Natural killer cell (primary cell): ENCODE data around the gene ETNK2. TPM values are rescaled to one million over a fixed set of nuclear protein-coding genes. Genes with fewer than 3 reads are reported as not detected.

Experiments used
- ATAC-seq, 3 donors: fragments of 150-1000 bp in 2 of 3; fragments of 200-7000 bp in 1 of 3; cut with Tn5 transposase; 1 replicate in 1 of 3; 2 replicates in 2 of 3; pipeline ENCODE4 v1.10.0; 2021; ENCODE audit warnings: mild to moderate bottlenecking in 2 of 3, moderate library complexity in 2 of 3
- DNase-seq, 2 donors: peaks; one replicate each; pipeline versions ENCODE4 v3.0.0 to v3.0.0-alpha.2; 2013 to 2021; ENCODE audit warnings: mixed read lengths in 1 of 2
- H3K27ac ChIP-seq: one replicate; pipeline ENCODE4 v1.5.1; 2013; ENCODE audit warnings: mild to moderate bottlenecking, low read length
- H3K27me3 ChIP-seq: one replicate; pipeline ENCODE4 v1.6.1; 2013; ENCODE audit warnings: low read length; ENCODE audit not compliant: control insufficient read depth, insufficient read depth
- H3K36me3 ChIP-seq: one replicate; pipeline ENCODE4 v1.6.1; 2013; ENCODE audit warnings: low read length; ENCODE audit not compliant: control insufficient read depth, insufficient read depth
- H3K4me1 ChIP-seq: one replicate; pipeline ENCODE4 v1.6.1; 2013; ENCODE audit warnings: low read length; ENCODE audit not compliant: control insufficient read depth, insufficient read depth
- H3K4me3 ChIP-seq: one replicate; pipeline ENCODE4 v1.5.1; 2013; ENCODE audit warnings: low read length
- H3K9me3 ChIP-seq: one replicate; pipeline ENCODE4 v1.6.1; 2013; ENCODE audit warnings: low read length; ENCODE audit not compliant: control insufficient read depth, insufficient read depth
- H3K27ac Mint-ChIP-seq, 2 donors: one replicate each; pipeline ENCODE4 v1.8.0; 2022; ENCODE audit warnings: mild to moderate bottlenecking in 2 of 2, mixed read lengths in 2 of 2, moderate library complexity in 1 of 2
- H3K27me3 Mint-ChIP-seq, 2 donors: one replicate each; pipeline ENCODE4 v1.8.0; 2022; ENCODE audit warnings: low read depth in 2 of 2, mixed read lengths in 2 of 2
- H3K36me3 Mint-ChIP-seq: one replicate; pipeline ENCODE4 v1.8.0; 2022; ENCODE audit warnings: mixed read lengths
- H3K4me1 Mint-ChIP-seq, 2 donors: one replicate each; pipeline ENCODE4 v1.8.0; 2022; ENCODE audit warnings: mixed read lengths in 2 of 2
- H3K4me3 Mint-ChIP-seq: one replicate; pipeline ENCODE4 v1.8.0; 2022; ENCODE audit warnings: mild to moderate bottlenecking, moderate library complexity, mixed read lengths
- H3K9me3 Mint-ChIP-seq, 2 donors: one replicate each; pipeline ENCODE4 v1.8.0; 2022; ENCODE audit warnings: mixed read lengths in 2 of 2
- CTCF ChIP-seq: fragments of 200-600 bp; IDR thresholded peaks from one replicate; pipeline ENCODE4 v1.8.0; 2022; ENCODE audit warnings: antibody characterized with exemption
- WGBS: methylation state at CpG from one replicate; pipeline ENCODE4 v1.1.7; 2013; ENCODE audit warnings: missing lambda C conversion rate; ENCODE audit not compliant: insufficient coverage; 5-methylcytosine and 5-hydroxymethylcytosine counted together
- intact Hi-C: fragments of 100-400 bp; cut with micrococcal nuclease; formaldehyde crosslinking; loops from one replicate; pipeline ENCODE4 v1.14.2; 2022
- total RNA-seq, 4 donors: library from RNA; stranded (reverse); fragments of 120-200 nt in 1 of 4; gene quantifications; one replicate each; pipeline versions ENCODE4 v1.2.3 to v1.2.4, GENCODE V29; 2013 to 2022

ETNK2 gene
- total RNA-seq, 3 donors from 2014 or later (not counting 1 experiment from before 2014, with no cell fraction given), result 5.1 to 5.8 (median 5.5) TPM

- Histone ChIP-seq H3K27me3 (no peaks in the 10 kb centered on the region), H3K27ac (no peak overlapping the region), H3K36me3 (no peaks in the 10 kb centered on the region), H3K4me1 (peaks cover 48% of the 10 kb centered on the region), H3K9me3 (no peaks in the 10 kb centered on the region), H3K4me3 (no peak overlapping the region)
- DNase-seq (peak in 1 of 2 donors; percentile 15), ATAC-seq (peak; percentile 68 to 92 (median 82))
- 78% methylated on average over 7 of the region's 7 CpGs for WGBS
- intact Hi-C loops, result no loop called here
- Mint-ChIP-seq H3K4me1 (peaks cover 54 to 62% of the 10 kb centered on the region in 2 donors), H3K27ac (peak overlapping the region; percentile 74), H3K36me3 (no peaks in the 10 kb centered on the region), H3K9me3 (no peaks in the 10 kb centered on the region), H3K4me3 (no peak overlapping the region), H3K27me3 (no peaks in the 10 kb centered on the region)
- no peak for TF ChIP-seq CTCF
These were observed 66.0 kb downstream of the ETNK2 start for GRCh38 chr1:204085876-204086275.

- Mint-ChIP-seq H3K9me3 (no peaks in the 10 kb centered on the region), H3K27ac (peak overlapping the region; percentile 74), H3K4me1 (peaks cover 58 to 70% of the 10 kb centered on the region in 2 donors), H3K27me3 (no peaks in the 10 kb centered on the region), H3K4me3 (no peak overlapping the region), H3K36me3 (no peaks in the 10 kb centered on the region)
- DNase-seq, result no peak
- H3K4me1 ChIP-seq, result peaks cover 64% of the 10 kb centered on the region
- intact Hi-C loops, result no loop called here
- 89% methylated on average over 3 of the region's 4 CpGs for WGBS
- H3K4me3 ChIP-seq, result no peak overlapping the region
- H3K27ac ChIP-seq, result no peak overlapping the region
- H3K9me3 ChIP-seq, result no peaks in the 10 kb centered on the region
- no peak for TF ChIP-seq CTCF
- H3K36me3 ChIP-seq, result no peaks in the 10 kb centered on the region
- ATAC-seq, result no peak
- no peaks in the 10 kb centered on the region for H3K27me3 ChIP-seq
These were observed 67.5 kb downstream of the ETNK2 start for GRCh38 chr1:204084247-204084772.

- intact Hi-C loops, result no loop called here
- 94% methylated on average over 7 of the region's 7 CpGs for WGBS
- H3K4me3 ChIP-seq, result no peak overlapping the region
- no peak overlapping the region for H3K27ac ChIP-seq
- H3K4me3 Mint-ChIP-seq, result no peak overlapping the region
- no peak for TF ChIP-seq CTCF
- no peaks in the 10 kb centered on the region for H3K27me3 ChIP-seq
- no peaks in the 10 kb centered on the region for H3K36me3 Mint-ChIP-seq
- DNase-seq, result no peak
- H3K4me1 ChIP-seq, result peaks cover 67% of the 10 kb centered on the region
- no peaks in the 10 kb centered on the region for H3K9me3 ChIP-seq
- no peaks in the 10 kb centered on the region for H3K9me3 Mint-ChIP-seq
- H3K36me3 ChIP-seq, result no peaks in the 10 kb centered on the region
- no peaks in the 10 kb centered on the region for H3K27me3 Mint-ChIP-seq
- peak overlapping the region in 1 of 2 donors; percentile 74 for H3K27ac Mint-ChIP-seq
- no peak for ATAC-seq
- H3K4me1 Mint-ChIP-seq, result peaks cover 50 to 65% of the 10 kb centered on the region in 2 donors
These were observed 68.4 kb downstream of the ETNK2 start for GRCh38 chr1:204083491-204083890.
